ENCODE data around the gene NDUFAF8.

NDUFAF8 gene

DNA sequence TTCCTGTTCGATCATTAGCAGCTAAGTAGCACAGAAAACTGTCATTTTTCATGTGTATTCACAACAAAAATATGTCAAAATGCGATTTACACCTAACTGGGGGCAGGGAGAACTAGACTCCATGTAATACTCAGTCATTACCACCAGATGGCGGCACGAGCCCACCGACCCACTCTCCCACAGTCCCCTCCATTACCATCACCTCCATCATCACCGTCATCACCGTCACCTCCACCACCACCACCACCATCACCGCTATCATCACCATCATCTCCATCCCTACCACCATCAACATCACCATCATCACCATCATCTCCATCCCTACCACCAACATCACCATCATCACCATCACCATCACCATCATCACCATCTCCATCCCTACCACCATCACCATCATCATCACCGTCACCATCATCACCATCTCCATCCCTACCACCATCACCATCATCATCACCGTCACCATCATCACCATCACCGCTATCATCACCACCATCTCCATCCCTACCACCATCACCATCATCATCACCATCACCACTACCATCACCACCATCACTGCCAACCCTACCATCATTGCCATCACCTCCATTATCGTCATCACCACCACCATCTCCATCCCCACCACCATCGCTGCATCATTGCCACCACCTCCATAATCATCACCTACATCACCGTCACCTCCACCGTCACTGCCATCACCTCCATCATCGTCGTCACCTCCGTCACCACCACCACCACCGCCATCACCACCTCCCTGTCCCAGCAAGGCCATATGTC, 14.4 kb downstream of the NDUFAF8 start:
- DNase-seq = no peak

DNA sequence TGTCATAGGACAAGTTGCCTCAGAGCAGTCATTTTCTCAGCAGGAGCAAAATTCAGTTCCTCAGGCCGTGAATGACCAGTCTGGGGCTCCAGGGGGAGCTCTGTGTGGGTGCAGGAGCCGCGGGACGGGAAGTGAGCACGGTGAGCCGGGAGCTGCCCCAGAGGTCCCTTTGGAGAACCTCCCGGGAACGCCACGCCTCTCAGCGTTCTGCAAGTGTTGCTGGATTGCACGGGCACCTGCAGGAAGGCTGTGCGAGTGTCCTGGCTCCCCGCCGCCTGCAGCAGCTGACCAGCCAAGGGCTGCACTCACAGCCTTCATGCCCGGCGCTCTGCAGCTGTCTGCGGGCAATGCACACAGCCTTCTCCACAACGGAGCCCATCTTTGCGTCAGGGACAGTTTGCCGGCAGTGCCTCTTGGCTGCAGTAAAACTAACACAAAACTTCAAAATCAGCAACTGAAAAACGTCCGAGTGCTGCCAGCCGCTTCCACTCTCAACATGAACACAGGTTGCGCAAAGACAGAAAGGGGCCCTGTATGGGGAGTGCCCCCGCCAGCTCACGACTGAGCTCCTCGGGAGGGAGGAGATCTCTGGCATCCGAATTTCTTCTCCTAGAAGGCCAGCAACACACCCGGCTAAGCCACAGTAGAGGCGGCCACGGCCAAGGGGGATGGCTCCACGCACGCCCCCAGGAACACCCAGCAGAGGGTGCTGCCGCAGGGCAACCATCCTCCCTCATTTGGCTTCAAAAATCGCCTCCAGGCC, 16.0 kb downstream of the NDUFAF8 start:
- no peak for DNase-seq

DNA sequence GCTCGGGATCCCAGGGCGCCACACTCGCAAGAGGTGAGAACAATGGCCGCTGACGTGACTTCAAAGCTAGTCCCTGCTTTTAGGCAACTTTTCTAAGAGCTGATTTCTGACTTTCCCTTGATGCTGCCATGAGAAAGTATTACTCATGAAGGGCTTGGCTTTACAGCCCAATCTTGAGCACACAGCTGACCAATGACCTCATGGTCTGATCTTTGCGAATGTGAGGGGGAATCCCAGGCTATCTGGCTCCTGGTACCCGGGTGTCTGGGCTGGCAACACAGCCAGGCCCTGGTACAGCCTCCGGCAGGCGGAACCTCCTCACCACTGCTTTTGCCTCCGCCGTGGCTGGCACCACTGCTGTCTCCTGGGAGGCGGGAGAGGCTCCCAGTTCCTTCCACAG, 17.5 kb downstream of the NDUFAF8 start:
- no peak for DNase-seq

DNA sequence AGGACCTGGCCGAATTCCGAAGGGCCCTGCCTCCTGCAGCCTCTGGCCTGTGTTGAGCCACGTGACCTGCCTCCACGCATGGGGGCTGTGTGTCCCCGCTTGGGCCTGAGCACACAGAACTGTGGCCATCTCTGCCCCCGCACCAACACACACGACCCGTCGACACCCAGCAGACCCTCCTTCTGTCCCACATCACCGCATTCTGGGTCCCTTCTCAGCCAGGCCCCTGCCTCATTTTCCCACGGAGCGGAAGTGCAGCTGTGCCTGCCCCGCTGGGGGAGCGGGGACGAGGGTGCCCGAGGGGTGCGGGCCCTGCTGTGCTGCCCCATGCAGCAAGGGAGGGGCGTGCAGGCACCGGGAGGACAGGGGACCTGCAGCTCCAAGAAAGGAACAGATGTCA, 18.4 kb downstream of the NDUFAF8 start:
- DNase-seq = no peak

DNA sequence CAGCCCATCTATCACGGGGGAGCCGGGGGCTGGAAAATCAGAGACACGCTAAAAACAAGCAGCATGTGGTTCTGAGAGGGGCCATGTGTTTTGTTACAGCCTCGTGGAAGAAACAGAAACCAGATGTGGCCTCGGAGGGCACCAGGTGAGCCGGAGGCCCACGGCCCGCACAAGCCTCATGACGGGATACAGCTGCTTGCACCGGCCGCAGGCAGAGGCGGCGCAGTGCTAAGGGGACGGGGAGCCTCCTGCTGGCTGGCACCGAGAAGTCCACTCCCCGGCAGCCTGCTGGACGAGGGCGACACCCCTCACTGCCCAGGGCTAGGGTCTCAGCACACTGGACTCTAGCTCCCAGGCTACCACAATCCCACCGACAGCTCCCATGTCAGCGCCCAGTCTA, 19.2 kb downstream of the NDUFAF8 start:
- DNase-seq = no peak

DNA sequence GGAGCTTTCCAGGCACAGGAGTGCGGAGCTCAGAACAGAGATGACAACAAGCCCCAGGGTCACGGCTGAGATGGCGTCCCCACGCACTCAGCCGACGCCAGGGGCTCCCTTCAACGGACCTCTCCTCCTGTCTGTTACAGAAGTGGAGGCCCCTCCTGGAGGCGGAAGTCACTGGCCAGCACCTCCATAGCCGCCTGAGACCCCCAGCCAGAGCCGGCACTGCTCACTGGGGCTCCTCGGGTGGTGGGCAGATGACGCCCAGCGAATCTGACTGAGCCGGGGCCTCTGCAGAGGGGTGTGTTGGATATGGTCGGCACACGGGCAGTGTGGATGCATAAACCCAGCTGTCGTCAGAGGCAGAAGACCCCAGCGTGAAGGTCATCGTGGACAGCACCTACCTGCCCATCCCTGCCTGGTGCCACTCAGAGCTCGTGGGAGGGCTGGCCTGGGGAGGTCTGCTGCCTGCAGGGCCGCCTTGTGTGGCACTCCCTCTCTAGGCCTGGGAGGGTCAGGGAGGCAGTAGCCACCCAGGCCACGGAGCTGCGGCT, 20.0 kb downstream of the NDUFAF8 start:
- no peak for DNase-seq

DNA sequence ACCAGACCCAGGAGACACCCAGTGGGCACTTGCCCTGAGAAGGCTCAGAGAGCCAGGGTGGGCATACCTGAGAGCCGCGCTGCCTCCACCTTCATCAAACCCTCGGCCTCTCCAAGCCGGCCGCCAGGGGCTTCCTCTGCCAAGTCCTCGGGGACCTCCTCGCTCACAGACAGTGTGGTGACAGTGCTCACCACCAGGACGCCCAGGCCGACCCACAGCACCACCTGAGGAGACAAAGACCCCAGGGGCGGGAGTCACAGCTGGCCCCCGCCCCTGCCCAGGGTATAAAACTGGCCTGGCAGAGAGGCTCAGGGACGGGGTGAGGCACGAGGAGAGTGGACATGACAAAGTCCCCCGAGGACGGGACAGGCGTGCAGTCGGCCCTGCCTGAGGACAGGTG, 21.1 kb downstream of the NDUFAF8 start:
- no peak for DNase-seq

DNA sequence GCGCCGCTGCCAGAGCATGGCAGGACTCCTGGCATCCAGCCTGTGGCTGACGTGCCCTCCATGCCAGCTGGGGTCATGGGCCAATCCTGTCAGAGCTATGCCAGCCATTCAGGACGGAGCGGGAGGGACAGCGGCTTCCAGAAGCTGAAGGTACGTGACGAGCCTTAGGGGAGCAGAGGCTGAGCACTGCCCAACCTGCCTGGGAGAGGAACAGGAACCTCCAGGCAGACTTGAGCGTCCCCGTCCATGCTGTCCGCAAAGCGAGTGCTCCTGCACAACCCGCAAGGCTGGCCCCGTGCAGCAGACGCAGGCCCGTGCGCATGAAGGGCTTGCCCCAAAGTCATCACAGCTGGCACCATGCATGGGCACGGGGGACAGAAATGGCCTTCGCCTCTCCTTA, 21.5 kb downstream of the NDUFAF8 start:
- no peak for DNase-seq

DNA sequence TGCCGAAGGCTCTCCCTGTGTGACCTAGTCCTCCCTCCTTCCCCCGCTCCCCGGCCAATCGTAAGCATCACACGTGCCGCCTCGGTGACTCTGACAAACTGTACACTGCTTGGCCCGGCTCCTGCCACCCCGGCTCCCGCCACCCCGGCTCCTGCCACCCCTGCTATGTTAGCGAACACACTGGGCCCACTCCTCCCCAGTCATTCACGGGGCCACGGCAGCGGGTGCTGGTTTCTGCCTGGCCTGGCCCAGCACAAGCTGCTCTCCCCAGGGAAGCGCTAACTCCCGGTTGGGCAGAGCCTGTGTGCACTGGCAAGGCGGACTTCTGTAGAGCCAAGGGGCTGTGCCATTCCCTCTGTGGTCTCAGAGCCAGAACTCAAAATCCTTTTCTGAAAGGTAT, 22.0 kb downstream of the NDUFAF8 start:
- no peak for DNase-seq

DNA sequence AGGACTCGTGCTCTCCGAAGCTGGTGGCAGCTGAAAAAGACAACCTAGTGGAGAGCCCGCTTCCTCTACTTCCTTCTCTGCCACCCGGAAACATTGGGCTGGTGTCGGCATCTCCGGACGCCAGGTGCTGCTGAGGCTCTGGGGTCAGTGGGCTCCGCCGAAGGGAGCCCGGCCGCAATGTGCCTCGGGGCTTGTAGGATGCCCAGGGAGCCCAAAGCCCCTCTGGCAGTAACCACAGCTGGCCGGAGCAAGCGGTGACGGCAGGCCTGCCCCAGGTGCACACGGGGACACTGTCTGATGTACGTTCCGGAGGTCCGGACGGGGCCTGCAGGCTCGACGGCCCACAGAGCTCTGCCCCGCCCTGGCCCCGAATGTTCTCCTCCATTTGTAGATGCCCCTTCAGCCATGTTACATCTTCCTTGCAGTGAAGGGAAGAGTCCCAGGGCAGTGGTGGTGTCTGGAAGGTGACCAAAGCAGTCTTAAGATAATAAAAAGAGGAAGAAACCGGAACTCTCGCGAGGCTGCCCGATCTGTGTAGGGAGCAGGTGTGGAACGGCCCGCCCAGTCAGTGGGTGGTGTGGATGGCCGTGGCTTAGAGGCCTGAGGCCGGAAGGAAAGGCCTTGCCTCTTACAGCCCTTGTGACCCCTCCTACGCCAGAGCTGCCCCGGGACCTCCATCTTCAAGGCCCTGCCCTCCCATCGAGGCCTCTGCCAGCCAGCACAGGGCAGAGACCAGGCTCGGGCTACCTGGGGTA, 22.6 kb downstream of the NDUFAF8 start:
- DNase-seq = no peak

DNA sequence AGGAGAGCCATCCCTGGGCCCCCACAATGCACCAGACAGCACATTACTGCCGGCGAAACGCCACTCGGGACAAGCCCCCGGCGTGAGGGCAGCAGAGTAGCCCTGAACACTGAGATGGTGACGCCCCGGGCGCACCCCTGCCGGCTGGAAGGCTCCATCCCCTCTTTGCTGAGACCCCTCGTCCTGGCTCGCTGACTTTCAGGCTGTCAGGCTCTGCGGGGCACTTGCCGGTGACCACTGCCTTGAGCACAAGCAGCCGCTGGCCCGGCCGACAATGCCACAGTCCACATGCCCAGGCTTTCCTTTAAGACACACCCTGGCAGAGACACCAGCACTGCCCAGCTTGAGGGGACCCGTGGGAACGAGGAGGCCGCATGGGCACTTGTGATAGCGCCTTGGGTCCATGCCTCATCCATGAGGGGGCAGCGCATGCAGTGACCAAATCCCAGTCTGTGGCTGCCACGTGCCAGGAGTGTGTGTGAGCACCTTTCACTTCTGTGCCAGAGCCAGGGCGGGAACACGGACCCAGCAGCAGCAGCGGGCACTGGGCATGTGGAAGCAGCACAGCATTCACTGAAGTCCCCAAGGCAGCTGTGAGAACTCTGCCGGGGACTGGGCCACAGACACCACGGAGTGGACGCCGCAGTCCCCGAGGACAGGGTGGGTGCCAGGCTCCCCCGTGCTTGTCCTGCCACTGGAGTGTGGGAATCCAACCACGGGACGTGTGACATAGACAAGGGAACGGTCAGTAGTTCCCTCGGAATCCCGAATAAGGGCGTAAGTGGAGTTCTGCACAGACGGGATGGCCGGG, 24.5 kb downstream of the NDUFAF8 start:
- DNase-seq = no peak

DNA sequence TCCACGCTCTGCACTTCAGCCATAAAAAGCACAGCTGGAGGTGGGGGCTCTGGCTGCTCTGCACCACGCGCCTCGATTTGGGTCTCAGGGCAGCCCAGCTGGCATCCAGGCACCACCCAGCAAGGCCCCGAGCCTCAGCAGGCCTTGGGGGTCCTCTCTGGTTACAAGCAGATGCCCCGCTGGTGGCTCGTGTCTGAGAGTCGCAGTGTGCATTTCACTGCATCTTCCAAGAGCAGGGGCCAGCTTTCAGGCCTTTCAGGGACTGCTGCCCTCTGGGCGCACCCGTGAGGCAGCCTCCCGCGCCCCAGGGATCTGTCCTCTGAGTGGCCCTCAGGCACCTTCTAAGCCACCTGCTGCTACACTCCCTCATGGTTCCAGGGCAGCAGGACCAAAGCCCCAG, 25.5 kb downstream of the NDUFAF8 start:
- no peak for DNase-seq

DNA sequence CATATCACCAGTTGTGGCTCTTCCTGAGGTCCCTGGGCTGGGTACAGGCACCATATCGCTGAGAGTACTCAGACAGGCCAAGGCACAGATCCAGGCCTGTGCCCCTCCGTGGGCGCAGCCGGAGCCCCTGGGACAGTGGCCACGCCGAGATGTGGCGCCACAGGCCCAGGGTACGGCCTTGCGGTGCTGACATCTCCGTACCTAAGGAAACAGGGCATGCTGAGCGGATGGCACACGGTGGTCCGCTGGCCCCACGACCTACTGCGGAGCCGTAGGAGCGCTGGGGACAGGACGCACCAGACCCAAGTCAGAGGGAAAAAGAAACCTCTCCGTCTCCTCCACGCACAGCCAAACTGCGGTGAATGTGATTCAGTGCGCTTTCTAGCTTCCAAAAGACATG, 26.5 kb downstream of the NDUFAF8 start:
- DNase-seq = no peak

DNA sequence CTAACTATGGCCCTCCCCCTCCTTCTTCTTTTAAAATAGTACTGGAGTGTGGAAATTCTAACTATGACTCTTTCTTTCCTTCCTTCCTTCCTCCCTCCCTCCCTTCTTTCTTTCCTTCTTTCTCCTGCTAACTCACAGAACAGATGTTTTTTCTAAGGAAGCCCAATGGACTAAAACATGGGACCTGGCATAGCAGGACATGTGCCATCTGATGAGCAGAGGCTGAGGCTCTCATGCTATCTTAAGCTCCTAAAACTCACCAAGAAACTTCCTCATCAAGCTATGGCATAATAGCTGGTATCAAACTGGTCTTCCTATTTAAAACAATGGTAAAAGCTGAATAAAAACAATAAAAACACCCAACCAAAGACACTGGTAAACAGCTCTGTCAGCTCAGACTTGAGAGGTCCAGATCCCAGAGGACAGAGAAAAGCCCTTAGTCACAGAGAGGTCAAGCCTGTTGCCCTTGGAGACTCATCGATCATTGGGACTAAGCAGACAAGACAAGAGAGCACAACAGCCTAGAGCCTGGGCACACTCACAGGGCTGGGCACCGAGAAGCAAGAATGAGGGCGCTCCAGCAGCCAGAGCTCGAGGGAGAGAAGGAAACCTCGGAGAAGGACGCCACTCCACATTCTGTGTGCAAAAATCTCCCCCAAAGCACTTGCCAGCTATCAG, 28.4 kb downstream of the NDUFAF8 start:
- DNase-seq = no peak

DNA sequence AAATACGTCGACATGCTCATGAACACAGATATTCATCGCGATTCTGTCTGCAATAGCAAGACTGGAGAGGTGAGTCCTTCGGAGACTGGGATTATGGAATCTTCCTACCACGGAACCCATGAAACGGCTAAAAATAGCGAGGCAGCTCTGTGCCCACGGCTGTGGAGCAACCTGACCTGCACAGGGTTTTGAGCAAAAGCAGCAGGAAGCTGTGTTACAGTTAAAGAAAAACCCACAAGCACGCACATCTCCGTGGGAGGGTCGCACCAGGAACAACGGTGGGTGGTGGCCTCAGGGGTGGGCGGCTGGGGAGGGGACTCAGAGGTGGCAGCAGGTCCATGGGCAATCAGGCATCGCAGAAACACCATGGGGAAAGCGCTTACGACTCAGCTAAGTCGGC, 31.2 kb downstream of the NDUFAF8 start:
- DNase-seq = no peak

DNA sequence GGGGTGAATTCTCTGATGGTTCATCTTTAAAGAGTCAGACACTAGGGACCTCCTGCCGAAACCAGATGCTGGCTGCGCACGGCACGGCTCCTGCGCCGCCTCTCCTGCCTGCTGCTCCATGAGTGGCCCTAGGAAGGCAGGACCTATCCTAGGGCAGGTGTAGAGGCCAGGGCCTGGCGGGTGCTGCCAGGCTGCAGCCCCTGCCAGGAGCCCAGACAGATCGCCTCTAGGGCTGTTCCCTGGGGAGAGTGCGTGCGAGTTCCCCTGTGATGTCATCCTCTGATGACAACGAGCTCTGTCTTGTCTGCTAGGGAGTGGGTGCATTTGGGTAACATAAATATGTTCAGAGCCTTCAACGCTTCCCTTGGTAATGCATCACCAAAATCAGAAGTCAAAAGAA, 32.1 kb downstream of the NDUFAF8 start:
- no peak for DNase-seq

DNA sequence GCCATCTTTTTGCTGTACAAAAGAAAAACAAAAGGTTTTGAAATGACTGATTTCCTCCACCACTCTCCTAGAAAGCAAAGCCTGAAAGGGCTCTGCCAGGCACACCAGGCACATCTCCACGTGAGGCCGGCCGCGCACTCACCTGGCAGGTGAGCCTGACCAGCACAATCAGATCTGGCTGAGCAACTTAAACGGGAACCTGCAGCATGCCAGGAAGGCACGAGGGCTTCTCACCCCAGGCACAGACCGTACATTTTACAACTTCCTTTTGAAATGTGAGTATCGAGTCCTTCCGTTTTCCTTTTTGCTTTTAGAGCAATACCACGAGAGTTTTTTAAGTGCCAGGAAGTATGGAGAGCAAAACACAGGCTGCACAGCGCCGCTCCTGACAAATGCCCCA, 33.5 kb downstream of the NDUFAF8 start:
- DNase-seq = no peak

DNA sequence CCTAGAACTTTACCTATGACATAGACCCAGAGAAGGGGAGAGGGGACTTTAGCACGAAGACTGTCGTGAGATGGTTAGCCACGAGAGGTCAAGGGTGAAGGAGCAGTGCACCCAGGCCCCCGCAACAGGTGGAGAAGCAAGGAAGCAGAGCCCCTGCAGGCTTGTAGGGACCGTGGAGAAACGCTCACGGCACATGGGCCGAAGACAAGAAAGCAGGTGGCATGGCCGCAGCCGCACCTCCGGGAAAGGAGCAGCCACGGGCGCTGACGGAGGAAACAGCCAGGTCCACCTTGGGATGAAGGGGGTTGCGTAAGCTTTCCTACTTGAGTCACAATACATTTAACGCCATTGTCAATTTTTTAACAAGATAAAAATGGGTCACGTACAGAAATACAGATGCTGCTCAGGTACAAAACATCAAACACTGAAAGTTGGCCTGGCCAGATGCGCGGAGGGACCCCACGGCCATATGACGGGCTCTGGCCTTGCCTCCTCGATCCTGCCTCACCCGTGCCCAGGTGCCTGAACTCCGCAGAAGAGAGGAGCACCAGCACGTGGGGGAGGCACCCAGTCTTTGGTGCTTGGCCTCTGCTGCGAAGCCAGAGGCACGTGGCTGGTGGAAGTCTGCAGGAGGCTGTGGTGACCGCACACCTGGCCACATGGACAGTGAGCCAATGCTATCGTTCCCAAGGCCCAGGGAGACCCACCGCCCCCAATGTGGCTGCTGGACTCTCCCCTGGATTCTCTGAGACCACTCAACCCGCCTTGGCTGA, 34.8 kb downstream of the NDUFAF8 start:
- no peak for DNase-seq

DNA sequence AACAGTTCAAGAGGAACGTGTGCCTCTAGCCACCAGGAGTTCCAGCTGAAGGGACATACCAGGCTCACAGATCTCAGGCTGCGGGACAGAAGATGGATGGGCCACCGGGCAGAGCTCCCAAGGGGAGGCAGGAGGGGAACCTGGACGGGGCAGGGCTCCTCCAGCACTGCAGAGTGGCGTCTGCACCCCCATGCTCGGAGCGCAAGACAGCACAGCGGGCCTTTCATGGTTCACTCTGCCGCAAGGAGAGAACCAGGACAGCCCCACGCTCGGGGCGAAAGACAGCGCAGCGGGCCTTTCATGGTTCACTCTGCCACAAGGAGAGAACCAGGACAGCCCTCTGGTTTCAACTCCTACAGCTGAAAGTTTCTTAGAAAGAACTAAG, 35.3 kb downstream of the NDUFAF8 start:
- no peak for DNase-seq

DNA sequence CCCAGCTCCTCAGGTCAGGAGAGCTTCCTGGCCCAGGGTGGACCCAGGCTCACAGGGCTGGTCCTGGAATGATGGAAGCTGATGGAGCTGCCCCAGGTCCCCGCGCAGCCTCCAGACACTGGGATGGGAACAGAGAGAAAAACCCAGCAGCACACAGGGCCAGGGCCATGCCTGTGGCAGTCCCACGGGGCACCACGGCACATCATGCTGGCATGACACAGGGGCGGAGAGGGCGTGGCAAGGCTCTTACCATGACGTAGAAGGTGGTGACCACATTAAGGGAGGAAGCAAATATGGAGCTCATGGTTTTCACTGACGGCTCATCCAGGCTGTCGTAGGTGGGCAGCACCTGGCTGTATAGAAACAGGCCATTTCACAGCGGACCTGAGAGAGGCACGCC, 37.7 kb downstream of the NDUFAF8 start:
- DNase-seq = no peak

DNA sequence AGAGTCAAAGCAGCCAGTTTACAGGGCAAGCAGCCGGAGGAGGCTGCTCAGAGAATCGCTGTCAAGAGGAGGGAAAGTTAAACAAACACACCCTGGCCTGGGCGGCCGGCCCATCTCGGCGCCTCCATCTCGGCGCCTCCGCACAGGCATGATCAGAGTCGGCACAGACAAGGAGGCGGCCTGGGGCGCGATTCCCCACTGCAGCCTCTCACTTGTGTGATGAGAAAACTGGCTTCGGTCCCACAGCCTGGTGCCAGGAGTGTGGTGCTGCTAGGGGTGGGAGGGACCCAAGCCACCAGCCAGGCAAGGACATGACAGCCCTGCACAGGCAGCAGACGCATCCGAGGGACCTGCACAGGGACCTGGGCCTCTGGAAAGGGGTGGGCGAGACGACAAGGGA, 38.3 kb downstream of the NDUFAF8 start:
- DNase-seq = no peak
